ENCODE results near the gene FRMPD3.

- no peak for TF ChIP-seq CTCF (IDR thresholded peaks at IDR 0.05)
- TF ChIP-seq POLR2A (IDR thresholded peaks at IDR 0.05) = no peak
Measured at GRCh38 chrX:107429090-107429489, 20.4 kb upstream of the FRMPD3 start.

Measured in lower leg skin (tissue), 3 donors.